ENCODE measurements around the gene ZC3H8. TPM values are rescaled to one million over a fixed set of nuclear protein-coding genes. Genes with fewer than 3 reads are reported as not detected.

Gene ZC3H8
- total RNA-seq, 3 donors from 2014 or later (not counting 1 experiment from before 2014, with no cell fraction given): 9.3 to 20.3 (median 16.0) TPM

DNA sequence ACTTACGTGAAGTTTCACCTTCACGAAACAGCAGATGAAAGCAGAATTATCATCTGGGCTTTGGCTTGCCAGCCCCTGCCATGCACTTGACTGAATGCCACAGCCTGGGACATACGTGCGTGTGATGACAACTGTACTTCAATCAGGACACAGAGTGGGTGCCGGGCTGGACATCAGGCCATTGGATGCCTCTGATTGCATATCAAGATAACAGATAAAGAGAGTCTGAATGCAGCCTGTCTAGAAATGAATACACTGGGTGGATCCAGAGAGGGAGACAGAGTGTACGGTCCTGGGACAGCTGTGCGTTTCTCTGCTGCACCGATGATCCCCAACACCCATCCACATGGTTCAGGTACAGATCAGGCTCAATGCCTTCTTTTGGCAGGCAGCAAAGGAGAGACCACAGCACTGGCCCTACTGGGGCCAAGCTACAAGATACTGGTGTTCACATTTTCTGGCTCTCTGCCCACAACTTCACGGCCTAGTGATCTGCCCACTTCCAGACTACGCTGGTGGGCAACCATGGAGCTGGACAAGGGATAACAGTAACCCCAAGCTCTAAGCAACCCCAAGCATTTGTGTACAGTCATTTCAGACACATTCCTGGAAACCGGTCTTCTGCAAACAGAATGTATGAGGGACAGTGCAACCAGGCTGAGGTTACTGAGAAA is 81.1 kb downstream of the ZC3H8 start:
- Mint-ChIP-seq H3K27ac (no peak overlapping the region), H3K27me3 (ENCODE audit: low read depth in 2 of 2) (peaks cover 19% of the 10 kb centered on the region in 2 donors), H3K9me3 (no peaks in the 10 kb centered on the region), H3K36me3 (no peaks in the 10 kb centered on the region), H3K4me1 (peaks cover 12% of the 10 kb centered on the region in 2 donors), H3K4me3 (no peak overlapping the region)
- no peaks in the 10 kb centered on the region for H3K9me3 ChIP-seq (ENCODE audit: control insufficient read depth, insufficient read depth, low read length)
- TF ChIP-seq, protein P1, sequence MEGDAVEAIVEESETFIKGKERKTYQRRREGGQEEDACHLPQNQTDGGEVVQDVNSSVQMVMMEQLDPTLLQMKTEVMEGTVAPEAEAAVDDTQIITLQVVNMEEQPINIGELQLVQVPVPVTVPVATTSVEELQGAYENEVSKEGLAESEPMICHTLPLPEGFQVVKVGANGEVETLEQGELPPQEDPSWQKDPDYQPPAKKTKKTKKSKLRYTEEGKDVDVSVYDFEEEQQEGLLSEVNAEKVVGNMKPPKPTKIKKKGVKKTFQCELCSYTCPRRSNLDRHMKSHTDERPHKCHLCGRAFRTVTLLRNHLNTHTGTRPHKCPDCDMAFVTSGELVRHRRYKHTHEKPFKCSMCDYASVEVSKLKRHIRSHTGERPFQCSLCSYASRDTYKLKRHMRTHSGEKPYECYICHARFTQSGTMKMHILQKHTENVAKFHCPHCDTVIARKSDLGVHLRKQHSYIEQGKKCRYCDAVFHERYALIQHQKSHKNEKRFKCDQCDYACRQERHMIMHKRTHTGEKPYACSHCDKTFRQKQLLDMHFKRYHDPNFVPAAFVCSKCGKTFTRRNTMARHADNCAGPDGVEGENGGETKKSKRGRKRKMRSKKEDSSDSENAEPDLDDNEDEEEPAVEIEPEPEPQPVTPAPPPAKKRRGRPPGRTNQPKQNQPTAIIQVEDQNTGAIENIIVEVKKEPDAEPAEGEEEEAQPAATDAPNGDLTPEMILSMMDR (IDR thresholded peaks at IDR 0.05): no peak
- 93% methylated on average over 11 of the region's 11 CpGs for WGBS (ENCODE audit: insufficient coverage)
- intact Hi-C loops (cut with micrococcal nuclease): no loop called here
- no peak for DNase-seq
- H3K27ac ChIP-seq (ENCODE audit: low read length): no peak overlapping the region
- H3K4me1 ChIP-seq (ENCODE audit: control insufficient read depth, insufficient read depth, low read length): peaks cover 5% of the 10 kb centered on the region
- no peak overlapping the region for H3K4me3 ChIP-seq (ENCODE audit: low read length)
- H3K27me3 ChIP-seq (ENCODE audit: control insufficient read depth, insufficient read depth, low read length): no peaks in the 10 kb centered on the region
- ATAC-seq: no peak
- H3K36me3 ChIP-seq (ENCODE audit: control insufficient read depth, insufficient read depth, low read length): no peaks in the 10 kb centered on the region

DNA sequence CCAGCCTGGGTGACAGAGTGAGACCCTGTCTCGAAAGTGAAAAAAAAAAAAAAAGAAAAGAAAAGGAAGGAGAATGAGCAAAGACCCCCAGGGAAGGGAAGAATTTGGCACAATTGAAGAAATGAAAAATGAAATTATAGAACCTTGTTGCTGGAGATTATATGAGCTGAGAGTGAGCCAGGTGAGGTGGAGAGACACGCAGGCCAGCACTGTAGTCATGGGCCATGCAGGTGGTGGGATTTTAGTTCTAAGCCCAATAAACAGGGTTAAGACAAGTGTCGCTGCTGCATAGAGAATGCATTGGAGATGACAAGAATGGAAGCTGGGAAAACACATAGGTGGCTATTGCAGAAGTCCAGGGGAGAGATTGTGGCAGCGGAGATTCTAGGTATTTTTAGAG is 84.3 kb downstream of the ZC3H8 start:
- Histone ChIP-seq H3K27ac (ENCODE audit: low read length) (no peak overlapping the region), H3K27me3 (ENCODE audit: control insufficient read depth, insufficient read depth, low read length) (no peaks in the 10 kb centered on the region), H3K9me3 (ENCODE audit: control insufficient read depth, insufficient read depth, low read length) (no peaks in the 10 kb centered on the region), H3K4me3 (ENCODE audit: low read length) (no peak overlapping the region), H3K36me3 (ENCODE audit: control insufficient read depth, insufficient read depth, low read length) (no peaks in the 10 kb centered on the region), H3K4me1 (ENCODE audit: control insufficient read depth, insufficient read depth, low read length) (peaks cover 15% of the 10 kb centered on the region)
- peaks cover 11 to 12% of the 10 kb centered on the region in 2 donors for H3K27me3 Mint-ChIP-seq (ENCODE audit: low read depth in 2 of 2)
- no peak overlapping the region for H3K4me3 Mint-ChIP-seq
- no peaks in the 10 kb centered on the region for H3K36me3 Mint-ChIP-seq
- no peak for DNase-seq
- 93% methylated on average over 4 of the region's 4 CpGs for WGBS (ENCODE audit: insufficient coverage)
- intact Hi-C loops (cut with micrococcal nuclease): no loop called here
- no peaks in the 10 kb centered on the region for H3K9me3 Mint-ChIP-seq
- H3K27ac Mint-ChIP-seq: no peak overlapping the region
- ATAC-seq: no peak
- H3K4me1 Mint-ChIP-seq: peaks cover 25 to 32% of the 10 kb centered on the region in 2 donors
- TF ChIP-seq, protein P1 (IDR thresholded peaks at IDR 0.05): no peak

DNA sequence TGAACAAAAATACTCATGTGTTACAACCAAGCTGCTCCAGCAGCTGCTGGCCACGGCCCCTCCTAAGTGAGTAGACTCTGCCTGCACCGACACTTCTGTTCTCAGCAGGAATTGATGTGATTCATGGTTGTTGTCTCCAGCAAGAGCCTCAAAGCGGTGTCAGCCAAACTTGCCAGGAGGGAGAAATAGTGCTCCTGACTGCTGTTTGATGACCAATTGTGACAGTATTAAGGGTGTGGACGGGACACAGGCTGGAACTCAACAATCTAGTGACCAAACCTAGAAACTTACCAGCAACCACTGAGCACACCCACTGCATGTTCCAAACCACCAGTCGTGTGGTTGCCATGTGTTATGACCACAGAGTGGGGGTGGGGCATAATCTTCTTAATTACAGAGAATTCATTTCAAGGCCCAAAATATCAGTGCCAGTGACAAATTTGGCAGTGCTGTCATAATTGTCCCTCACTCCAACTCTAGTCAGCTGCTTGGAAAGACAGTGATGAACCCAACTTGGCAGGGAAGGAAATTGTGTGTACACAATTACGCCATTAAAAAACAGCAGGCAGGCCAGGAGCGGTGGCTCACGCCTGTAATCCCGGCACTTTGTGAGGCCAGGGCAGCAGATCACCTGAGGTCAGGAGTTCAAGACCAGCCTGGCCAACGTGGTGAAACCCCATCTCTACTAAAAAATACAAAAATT is 86.3 kb downstream of the ZC3H8 start:
- H3K27me3 Mint-ChIP-seq (ENCODE audit: low read depth in 2 of 2): peaks cover 12 to 13% of the 10 kb centered on the region in 2 donors
- TF ChIP-seq, protein P1 (IDR thresholded peaks at IDR 0.05): no peak
- no peak for DNase-seq
- H3K36me3 ChIP-seq (ENCODE audit: control insufficient read depth, insufficient read depth, low read length): no peaks in the 10 kb centered on the region
- no peaks in the 10 kb centered on the region for H3K27me3 ChIP-seq (ENCODE audit: control insufficient read depth, insufficient read depth, low read length)
- peak; percentile 21 to 65 (median 47) for ATAC-seq
- no peaks in the 10 kb centered on the region for H3K9me3 ChIP-seq (ENCODE audit: control insufficient read depth, insufficient read depth, low read length)
- intact Hi-C loops (cut with micrococcal nuclease): no loop called here
- peaks cover 15% of the 10 kb centered on the region for H3K4me1 ChIP-seq (ENCODE audit: control insufficient read depth, insufficient read depth, low read length)
- H3K9me3 Mint-ChIP-seq: no peaks in the 10 kb centered on the region
- 63% methylated on average over 10 of the region's 10 CpGs for WGBS (ENCODE audit: insufficient coverage)
- H3K27ac Mint-ChIP-seq: peak overlapping the region in 1 of 2 donors; percentile 35
- H3K4me1 Mint-ChIP-seq: peaks cover 25 to 37% of the 10 kb centered on the region in 2 donors
- H3K4me3 ChIP-seq (ENCODE audit: low read length): no peak overlapping the region
- H3K27ac ChIP-seq (ENCODE audit: low read length): no peak overlapping the region
- peak overlapping the region; percentile 64 for H3K4me3 Mint-ChIP-seq
- no peaks in the 10 kb centered on the region for H3K36me3 Mint-ChIP-seq
